Vagina (tissue), 2 donors: ENCODE measurements around the gene ALPK1. TPM values are rescaled to one million over a fixed set of nuclear protein-coding genes. Genes with fewer than 3 reads are reported as not detected.

ENCODE experiments used
- DNase-seq, 2 donors: peaks; one replicate each; pipeline ENCODE4 v3.0.0-alpha.2; 2017; ENCODE audit errors: extremely low spot score in 2 of 2
- H3K27ac ChIP-seq: fragments of 200-600 bp; sonication (generic); one replicate; pipeline ENCODE4 v1.5.1; 2019
- H3K27me3 ChIP-seq: fragments of 200-600 bp; sonication (generic); one replicate; pipeline ENCODE4 v1.5.1; 2019
- H3K36me3 ChIP-seq, 2 donors: fragments of 200-600 bp; sonication (generic); one replicate each; pipeline ENCODE4 v1.5.1; 2017 to 2019
- H3K4me1 ChIP-seq: fragments of 200-600 bp; sonication (generic); one replicate; pipeline ENCODE4 v1.5.1; 2019
- H3K4me3 ChIP-seq, 2 donors: fragments of 200-600 bp; sonication (generic); 1 replicate in 1 of 2; 2 replicates in 1 of 2; pipeline ENCODE4 v1.5.1; 2016 to 2019
- H3K9me3 ChIP-seq: fragments of 200-600 bp; sonication (generic); one replicate; pipeline ENCODE4 v1.5.1; 2019
- CTCF ChIP-seq, 3 experiments: fragments of 450-650 bp in 2 of 3; fragments of 200-600 bp in 1 of 3; sonication (generic) in 1 of 3; IDR thresholded peaks; one replicate each; pipeline ENCODE4 v1.5.1; 2017 to 2019; ENCODE audit warnings: antibody characterized with exemption in 3 of 3, mild to moderate bottlenecking in 2 of 3, moderate library complexity in 2 of 3
- POLR2A ChIP-seq, 2 donors: fragments of 450-650 bp; IDR thresholded peaks; one replicate each; pipeline ENCODE4 v1.6.1; 2017; ENCODE audit warnings: antibody characterized with exemption in 2 of 2, mild to moderate bottlenecking in 2 of 2, moderate library complexity in 2 of 2
- POLR2AphosphoS5 ChIP-seq, 2 donors: sonication (generic); formaldehyde crosslinking; IDR thresholded peaks; one replicate each; pipeline ENCODE4 v1.9.0; 2017; ENCODE audit warnings: antibody characterized with exemption in 2 of 2, mild to moderate bottlenecking in 2 of 2, low read depth in 1 of 2; ENCODE audit not compliant: insufficient read depth in 1 of 2
- intact Hi-C: fragments of 100-400 bp; cut with DNase I; formaldehyde crosslinking; loops from one replicate; pipeline ENCODE4 v1.15.1; 2023
- total RNA-seq: library from RNA; depleted of rRNA; stranded (reverse); fragments of >200 nt; gene quantifications from one replicate; pipeline ENCODE4 v1.2.3, GENCODE V29; 2016

Gene ALPK1
- total RNA-seq, 1 donor from 2014 or later, result 32.2 TPM

GRCh38 chr4:112448306-112449132 lies 151.3 kb downstream of the ALPK1 start:
- H3K4me1 ChIP-seq, result no peaks in the 10 kb centered on the region
- DNase-seq, result no peak
- peaks cover 7% of the 10 kb centered on the region for H3K9me3 ChIP-seq
- TF ChIP-seq POLR2A (IDR thresholded peaks at IDR 0.05) (no peak), CTCF (IDR thresholded peaks at IDR 0.05) (no peak), POLR2AphosphoS5 (IDR thresholded peaks at IDR 0.05; ENCODE audit: insufficient read depth in 1 of 2, low read depth in 1 of 2) (no peak)
- H3K27me3 ChIP-seq, result no peaks in the 10 kb centered on the region
- H3K4me3 ChIP-seq, result no peak overlapping the region
- no peak overlapping the region for H3K27ac ChIP-seq
- peaks cover 0 to 7% of the 10 kb centered on the region in 2 donors for H3K36me3 ChIP-seq
- intact Hi-C loops, result no loop called here

GRCh38 chr4:112449708-112450107 lies 152.5 kb downstream of the ALPK1 start:
- Histone ChIP-seq H3K9me3 (peaks cover 7% of the 10 kb centered on the region), H3K4me1 (no peaks in the 10 kb centered on the region), H3K27ac (no peak overlapping the region), H3K36me3 (peaks cover 0 to 6% of the 10 kb centered on the region in 2 donors), H3K4me3 (no peak overlapping the region), H3K27me3 (no peaks in the 10 kb centered on the region)
- no peak for DNase-seq
- TF ChIP-seq POLR2AphosphoS5 (IDR thresholded peaks at IDR 0.05; ENCODE audit: insufficient read depth in 1 of 2, low read depth in 1 of 2) (no peak), CTCF (IDR thresholded peaks at IDR 0.05) (no peak), POLR2A (IDR thresholded peaks at IDR 0.05) (no peak)
- intact Hi-C loops, result no loop called here

- H3K36me3 ChIP-seq, result no peaks in the 10 kb centered on the region
- no peak for DNase-seq
- intact Hi-C loops, result no loop called here
- no peaks in the 10 kb centered on the region for H3K9me3 ChIP-seq
- no peak for TF ChIP-seq CTCF (IDR thresholded peaks at IDR 0.05)
- no peak for TF ChIP-seq POLR2A (IDR thresholded peaks at IDR 0.05)
- TF ChIP-seq POLR2AphosphoS5 (IDR thresholded peaks at IDR 0.05; ENCODE audit: insufficient read depth in 1 of 2, low read depth in 1 of 2), result no peak
- H3K27me3 ChIP-seq, result no peaks in the 10 kb centered on the region
- H3K4me1 ChIP-seq, result no peaks in the 10 kb centered on the region
- no peak overlapping the region for H3K4me3 ChIP-seq
- no peak overlapping the region for H3K27ac ChIP-seq
Observed at GRCh38 chr4:112451104-112451503, 153.9 kb downstream of the ALPK1 start.

- H3K4me1 ChIP-seq, result no peaks in the 10 kb centered on the region
- no peak overlapping the region for H3K4me3 ChIP-seq
- DNase-seq, result no peak
- H3K27me3 ChIP-seq, result no peaks in the 10 kb centered on the region
- no peak for TF ChIP-seq CTCF (IDR thresholded peaks at IDR 0.05)
- no peak for TF ChIP-seq POLR2A (IDR thresholded peaks at IDR 0.05)
- no peak for TF ChIP-seq POLR2AphosphoS5 (IDR thresholded peaks at IDR 0.05; ENCODE audit: insufficient read depth in 1 of 2, low read depth in 1 of 2)
- H3K9me3 ChIP-seq, result no peaks in the 10 kb centered on the region
- intact Hi-C loops, result no loop called here
- no peaks in the 10 kb centered on the region for H3K36me3 ChIP-seq
- H3K27ac ChIP-seq, result no peak overlapping the region
Observed at GRCh38 chr4:112451831-112452230, 154.7 kb downstream of the ALPK1 start.

GRCh38 chr4:112453321-112453720 lies 156.2 kb downstream of the ALPK1 start:
- Histone ChIP-seq H3K9me3 (no peaks in the 10 kb centered on the region), H3K27me3 (no peaks in the 10 kb centered on the region), H3K4me1 (no peaks in the 10 kb centered on the region), H3K27ac (no peak overlapping the region), H3K4me3 (no peak overlapping the region), H3K36me3 (no peaks in the 10 kb centered on the region)
- no peak for DNase-seq
- TF ChIP-seq POLR2A (IDR thresholded peaks at IDR 0.05), result no peak
- no peak for TF ChIP-seq POLR2AphosphoS5 (IDR thresholded peaks at IDR 0.05; ENCODE audit: insufficient read depth in 1 of 2, low read depth in 1 of 2)
- TF ChIP-seq CTCF (IDR thresholded peaks at IDR 0.05), result no peak
- intact Hi-C loops, result no loop called here
